HG03108 (cell line): ENCODE data around the gene MUC20.
"Not testable (repeated sequence)": the region's sequence is repeated elsewhere in the genome, so short reads cannot be mapped to it uniquely, and the experiment has no call there.

Experiments used
- ATAC-seq: cut with Tn5 transposase; IDR thresholded peaks from one replicate; pipeline ENCODE4 v1.9.1; 2021; ENCODE audit warnings: moderate library complexity; ENCODE audit not compliant: unreplicated experiment

The MUC20 gene

GRCh38 chr3:195728789-195729188 is 8.0 kb downstream of the MUC20 start:
- ATAC-seq: not testable (repeated sequence)

GRCh38 chr3:195729476-195730251 is 8.9 kb downstream of the MUC20 start:
- no peak for ATAC-seq

DNA sequence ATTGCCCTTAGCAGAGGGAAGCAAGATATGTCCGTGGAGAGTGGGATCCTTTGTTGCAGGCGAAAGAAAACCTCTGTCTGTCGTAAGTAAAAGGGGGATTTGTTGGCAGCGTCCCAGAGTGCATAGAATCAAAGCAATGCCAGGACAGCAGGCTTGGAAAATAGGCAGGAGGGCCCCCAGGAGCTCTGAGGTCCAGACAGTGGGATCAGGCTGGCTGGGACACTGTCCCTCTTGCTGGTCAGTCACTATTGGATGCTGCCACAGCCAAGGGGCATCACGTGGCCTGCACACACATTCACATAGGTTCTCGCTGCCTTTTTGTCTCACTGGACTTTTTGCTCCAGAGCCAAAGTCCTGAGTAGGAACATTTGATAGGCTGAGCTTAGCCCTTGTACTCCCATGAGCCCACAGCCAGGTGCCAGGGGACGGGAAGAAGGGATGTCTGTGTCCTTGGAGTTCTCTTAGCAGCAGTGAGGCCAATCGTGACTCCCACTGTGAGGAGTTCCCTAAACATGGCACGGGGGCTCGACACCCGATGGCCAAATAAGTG is 10.7 kb downstream of the MUC20 start:
- no peak for ATAC-seq

- no peak for ATAC-seq
These were observed 12.2 kb downstream of the MUC20 start for GRCh38 chr3:195732940-195733339.

DNA sequence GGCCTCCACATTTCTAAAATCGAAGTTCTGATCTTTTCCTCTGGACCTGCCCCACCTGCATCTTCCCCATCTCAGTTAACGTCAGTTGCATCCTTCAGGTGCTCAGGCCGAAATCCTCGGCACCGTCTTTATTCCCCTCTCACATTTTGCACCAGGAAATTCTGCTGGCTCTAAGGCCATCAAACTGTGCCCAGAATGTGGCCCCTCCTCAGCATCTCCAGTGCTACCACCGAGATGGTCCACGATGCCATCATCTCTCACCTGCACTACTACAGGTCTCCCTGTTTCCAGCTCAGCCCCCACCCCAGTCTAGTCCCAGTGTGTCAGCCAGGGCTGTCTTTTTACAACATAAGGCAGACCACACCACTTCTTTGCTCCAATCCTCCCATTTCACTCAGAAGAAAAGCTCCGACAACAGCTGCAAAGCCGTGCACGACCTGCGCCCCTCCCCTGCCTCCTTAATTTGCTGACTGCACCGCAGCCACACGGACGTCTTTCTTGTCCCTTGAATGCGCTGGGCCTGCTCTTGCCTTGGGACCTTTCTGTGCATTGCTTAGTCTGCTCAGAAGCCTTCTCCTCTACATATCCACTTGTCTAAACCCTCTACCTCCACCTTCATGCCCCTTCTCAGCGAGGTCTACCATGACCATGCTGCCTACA is 14.4 kb downstream of the MUC20 start:
- ATAC-seq: no peak

- ATAC-seq: no peak
These were observed 16.2 kb downstream of the MUC20 start for GRCh38 chr3:195736866-195737490.

DNA sequence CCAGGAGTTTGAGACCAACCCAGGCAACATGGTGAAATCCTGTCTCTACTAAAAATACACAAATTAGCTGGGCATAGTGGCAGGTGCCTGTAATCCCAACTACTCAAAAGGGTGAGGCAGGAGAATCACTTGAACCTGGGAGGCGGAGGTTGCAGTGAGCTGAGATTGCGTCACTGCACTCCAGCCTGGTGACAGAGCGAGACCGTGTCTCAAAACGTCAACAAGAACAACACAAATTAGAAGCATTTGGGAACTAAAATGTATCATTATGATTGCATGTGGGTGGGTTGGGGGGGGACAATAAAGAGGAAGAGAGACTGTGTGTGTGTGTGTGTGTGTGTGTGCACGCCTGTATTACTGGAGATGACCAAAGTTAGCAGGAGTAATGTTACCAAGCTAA is 17.0 kb downstream of the MUC20 start:
- ATAC-seq: not testable (repeated sequence)

- no peak for ATAC-seq
These were observed 17.7 kb downstream of the MUC20 start for GRCh38 chr3:195738274-195739044.

DNA sequence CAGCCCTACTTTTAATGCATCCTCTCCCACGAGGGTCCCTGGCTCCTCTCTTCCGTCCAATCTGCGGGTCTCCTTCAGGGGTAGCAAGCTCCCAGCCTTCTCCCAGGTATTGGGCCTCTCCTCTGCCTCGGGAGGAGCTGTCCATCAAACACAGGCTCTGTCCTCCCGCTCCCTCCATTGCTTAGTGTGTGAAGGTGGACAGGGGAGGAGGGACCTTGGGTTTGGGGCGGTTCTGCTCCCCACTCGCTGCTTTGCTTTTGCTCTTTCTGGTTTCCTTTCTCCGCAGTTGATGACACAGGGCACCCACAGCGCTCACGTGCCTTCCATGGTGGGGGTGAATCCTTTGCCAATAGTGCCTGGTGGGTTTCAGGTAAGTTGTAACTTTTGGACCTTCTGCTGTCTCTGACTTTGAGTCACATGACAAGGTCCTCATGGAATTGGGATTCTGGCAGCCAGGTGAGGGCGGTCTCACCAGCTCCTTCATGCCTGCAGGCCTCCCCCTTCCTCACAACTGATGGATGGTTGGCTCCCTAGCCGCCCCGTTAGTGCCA is 18.9 kb downstream of the MUC20 start:
- ATAC-seq: no peak

- no peak for ATAC-seq
These were observed 23.7 kb downstream of the MUC20 start for GRCh38 chr3:195744437-195744836.

DNA sequence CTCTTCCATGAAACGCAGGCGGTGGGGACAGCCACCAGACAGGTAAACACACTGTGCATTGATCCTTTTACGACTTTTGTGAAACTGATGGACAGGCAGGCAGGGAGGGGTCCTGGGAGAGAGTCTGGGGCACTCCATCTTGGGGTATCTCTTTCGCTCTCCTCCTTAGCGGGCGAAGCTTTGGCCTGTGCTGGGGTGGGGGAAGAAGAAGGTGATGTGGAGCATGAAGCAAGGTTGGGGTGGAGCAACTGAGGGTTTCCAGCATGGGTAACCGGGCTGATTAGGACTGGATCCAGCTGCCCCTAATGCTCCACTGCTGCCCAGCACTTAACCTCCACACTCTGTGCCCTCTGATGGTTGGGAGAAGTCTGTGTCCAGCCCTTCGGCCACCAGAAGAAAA is 25.6 kb downstream of the MUC20 start:
- ATAC-seq: no peak

DNA sequence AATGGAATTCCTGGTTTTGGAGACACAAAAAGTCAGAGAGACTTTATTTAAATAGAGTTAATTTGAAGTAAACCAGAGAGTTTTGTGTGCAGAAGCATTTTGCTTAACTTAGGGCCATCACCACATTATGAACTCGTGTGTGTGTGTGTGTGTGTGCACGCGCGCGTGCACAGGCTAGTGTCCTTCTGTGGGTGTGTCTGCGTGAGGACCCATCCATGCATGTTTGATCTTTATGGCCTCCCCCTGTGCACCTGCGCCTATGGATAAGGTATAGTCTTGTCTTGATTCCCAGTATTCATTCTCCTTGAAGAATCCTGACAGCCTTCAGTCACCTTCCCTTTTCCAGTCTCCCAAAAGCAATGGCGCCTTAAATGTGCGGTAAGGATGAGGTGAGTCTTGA is 26.0 kb downstream of the MUC20 start:
- ATAC-seq: no peak

- no peak for ATAC-seq
These were observed 27.9 kb downstream of the MUC20 start for GRCh38 chr3:195748661-195749060.

DNA sequence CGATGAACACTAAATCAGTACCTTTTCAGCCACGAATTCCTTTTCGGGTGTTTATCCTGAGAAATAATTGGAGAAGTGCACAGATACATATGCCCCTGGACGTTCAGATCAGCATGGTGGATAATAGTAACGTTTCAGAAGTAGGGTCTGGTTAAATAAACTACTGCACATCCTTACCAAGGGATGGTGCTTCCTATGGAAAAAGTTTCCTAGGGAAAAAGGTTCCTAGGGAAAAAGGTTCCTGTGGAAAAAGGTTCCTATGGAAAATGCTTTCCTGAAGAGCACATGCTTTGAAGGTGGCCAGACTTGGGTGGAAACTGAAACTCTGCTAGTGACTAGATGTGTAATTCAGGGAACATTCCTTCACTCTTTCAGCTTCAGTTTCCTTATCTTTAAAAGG is 28.3 kb downstream of the MUC20 start:
- not testable (repeated sequence) for ATAC-seq

- ATAC-seq: no peak
These were observed 30.2 kb downstream of the MUC20 start for GRCh38 chr3:195750797-195751520.

GRCh38 chr3:195751560-195751959 is 30.8 kb downstream of the MUC20 start:
- no peak for ATAC-seq

GRCh38 chr3:195752066-195752465 is 31.3 kb downstream of the MUC20 start:
- no peak for ATAC-seq

- ATAC-seq: no peak
These were observed 32.0 kb downstream of the MUC20 start for GRCh38 chr3:195752546-195753331.

DNA sequence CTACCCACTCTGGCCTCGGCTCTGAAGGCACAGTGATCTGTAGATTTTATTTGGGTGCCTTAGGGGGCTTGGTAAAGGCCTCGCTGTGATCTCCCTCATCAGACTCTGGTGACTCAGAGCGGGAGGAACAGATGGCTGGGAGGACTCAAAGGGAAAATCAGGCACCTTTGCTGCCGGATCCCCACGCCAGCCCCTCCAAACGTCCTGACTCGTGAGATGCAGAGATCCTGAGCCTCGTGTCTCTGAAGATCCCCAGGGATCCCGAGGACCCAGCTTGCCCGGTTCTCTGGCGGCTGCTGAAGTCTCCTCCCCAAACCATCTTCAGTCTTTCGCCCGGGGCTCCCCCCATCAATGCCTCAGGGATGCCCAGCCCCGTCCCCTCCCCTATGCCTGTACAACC is 32.8 kb downstream of the MUC20 start:
- no peak for ATAC-seq
